OCI-LY3 (cell line): ENCODE data around the gene MACF1.

Source experiments
- H2AFZ ChIP-seq: fragments of 200-600, 300-600 bp; shearing (Covaris generic); 2 replicates; pipeline ENCODE4 v1.6.0; 2014; ENCODE audit warnings: antibody characterized with exemption, low read depth, low read length
- H3K27ac ChIP-seq: fragments of 200-600, 300-600 bp; sonication (generic); 2 replicates; pipeline ENCODE4 v1.5.1; 2014; ENCODE audit warnings: mild to moderate bottlenecking, low read length, moderate library complexity, mixed read lengths
- H3K27me3 ChIP-seq: fragments of 200-600, 300-600 bp; sonication (generic); 2 replicates; pipeline ENCODE4 v1.6.1; 2014; ENCODE audit warnings: low read depth, low read length, mixed read lengths
- H3K36me3 ChIP-seq: fragments of 200-600, 300-600 bp; sonication (generic); replicated peaks from 2 replicates; pipeline ENCODE3; 2014; ENCODE audit warnings: low read depth, low read length, mixed read lengths
- H3K4me1 ChIP-seq: fragments of 300-600, 200-600 bp; sonication (generic); 2 replicates; pipeline ENCODE4 v1.6.1; 2014; ENCODE audit warnings: low read length, mixed read lengths
- H3K4me2 ChIP-seq: fragments of 200-600, 300-600 bp; sonication (generic); 2 replicates; pipeline ENCODE4 v1.6.1; 2014; ENCODE audit warnings: low read length, mixed read lengths
- H3K4me3 ChIP-seq: fragments of 300-600, 200-600 bp; sonication (generic); 2 replicates; pipeline ENCODE4 v1.5.1; 2014; ENCODE audit warnings: antibody characterized with exemption, mild to moderate bottlenecking, low read length, moderate library complexity
- H3K79me2 ChIP-seq: fragments of 300-600, 200-600 bp; shearing (Covaris generic); 2 replicates; pipeline ENCODE4 v1.6.1; 2014; ENCODE audit warnings: mild to moderate bottlenecking, low read length, mixed read lengths
- H3K9ac ChIP-seq: fragments of 300-600, 200-600 bp; shearing (Covaris generic); 2 replicates; pipeline ENCODE4 v1.6.0; 2014; ENCODE audit warnings: mild to moderate bottlenecking, low read length, moderate library complexity
- H3K9me3 ChIP-seq: fragments of 200-600, 300-600 bp; shearing (Covaris generic); 2 replicates; pipeline ENCODE4 v1.6.1; 2014; ENCODE audit warnings: low read length, mixed read lengths; ENCODE audit not compliant: insufficient read depth
- H4K20me1 ChIP-seq: fragments of 200-600, 300-600 bp; sonication (generic); 2 replicates; pipeline ENCODE4 v1.6.1; 2016; ENCODE audit warnings: low read length, mixed read lengths; ENCODE audit not compliant: insufficient read depth
- CTCF ChIP-seq: fragments of 200-600, 300-600 bp; sonication (generic); IDR thresholded peaks from 2 replicates; pipeline ENCODE4 v1.5.1; 2014; ENCODE audit warnings: antibody characterized with exemption, low read length, low read depth
- EZH2phosphoT487 ChIP-seq: fragments of 200-600 bp; shearing (Covaris generic); IDR thresholded peaks from 2 replicates; pipeline ENCODE4 v1.6.1; 2018; ENCODE audit warnings: antibody characterized with exemption, mixed run types, low read depth

Gene MACF1

GRCh38 chr1:39187275-39188046 lies 17.0 kb upstream of the MACF1 start:
- no peak overlapping the region for H2AFZ ChIP-seq
- no peaks in the 10 kb centered on the region for H3K9me3 ChIP-seq
- peaks cover 45% of the 10 kb centered on the region for H3K79me2 ChIP-seq
- H3K4me1 ChIP-seq, result peaks cover 26% of the 10 kb centered on the region
- H3K4me2 ChIP-seq, result no peak overlapping the region
- H3K27me3 ChIP-seq, result no peaks in the 10 kb centered on the region
- peaks cover 27% of the 10 kb centered on the region for H4K20me1 ChIP-seq
- no peaks in the 10 kb centered on the region for H3K36me3 ChIP-seq
- H3K9ac ChIP-seq, result no peak overlapping the region
- H3K4me3 ChIP-seq, result no peak overlapping the region
- H3K27ac ChIP-seq, result no peak overlapping the region
- TF ChIP-seq CTCF (no peak), EZH2phosphoT487 (no peak)

GRCh38 chr1:39189592-39190041 lies 14.9 kb upstream of the MACF1 start:
- H3K36me3 ChIP-seq, result no peaks in the 10 kb centered on the region
- H3K4me3 ChIP-seq, result no peak overlapping the region
- no peaks in the 10 kb centered on the region for H3K27me3 ChIP-seq
- H3K4me2 ChIP-seq, result no peak overlapping the region
- no peak overlapping the region for H2AFZ ChIP-seq
- TF ChIP-seq CTCF, result no peak
- no peak for TF ChIP-seq EZH2phosphoT487
- H3K79me2 ChIP-seq, result peaks cover 53% of the 10 kb centered on the region
- peaks cover 22% of the 10 kb centered on the region for H3K4me1 ChIP-seq
- peaks cover 14% of the 10 kb centered on the region for H4K20me1 ChIP-seq
- no peak overlapping the region for H3K9ac ChIP-seq
- H3K27ac ChIP-seq, result no peak overlapping the region
- no peaks in the 10 kb centered on the region for H3K9me3 ChIP-seq

GRCh38 chr1:39190096-39190495 lies 14.4 kb upstream of the MACF1 start:
- H4K20me1 ChIP-seq, result peaks cover 11% of the 10 kb centered on the region
- no peak overlapping the region for H3K9ac ChIP-seq
- H3K79me2 ChIP-seq, result peaks cover 55% of the 10 kb centered on the region
- TF ChIP-seq CTCF (no peak), EZH2phosphoT487 (no peak)
- no peaks in the 10 kb centered on the region for H3K36me3 ChIP-seq
- no peak overlapping the region for H3K27ac ChIP-seq
- H3K4me1 ChIP-seq, result peaks cover 25% of the 10 kb centered on the region
- H3K4me3 ChIP-seq, result no peak overlapping the region
- H2AFZ ChIP-seq, result no peak overlapping the region
- no peaks in the 10 kb centered on the region for H3K27me3 ChIP-seq
- no peaks in the 10 kb centered on the region for H3K9me3 ChIP-seq
- no peak overlapping the region for H3K4me2 ChIP-seq

- Histone ChIP-seq H3K27me3 (no peaks in the 10 kb centered on the region), H3K4me3 (no peak overlapping the region), H3K36me3 (no peaks in the 10 kb centered on the region), H4K20me1 (peaks cover 26% of the 10 kb centered on the region), H2AFZ (no peak overlapping the region), H3K9ac (no peak overlapping the region), H3K4me1 (peaks cover 41% of the 10 kb centered on the region), H3K4me2 (no peak overlapping the region), H3K79me2 (peaks cover 62% of the 10 kb centered on the region), H3K27ac (no peak overlapping the region), H3K9me3 (no peaks in the 10 kb centered on the region)
- TF ChIP-seq EZH2phosphoT487 (no peak), CTCF (no peak)
Measured at GRCh38 chr1:39194398-39195051, 10.0 kb upstream of the MACF1 start.
